IMR-90 (cell line): ENCODE results near the gene SEMA4A. TPM values are rescaled to one million over a fixed set of nuclear protein-coding genes. Genes with fewer than 3 reads are reported as not detected.

Experiments used
- ATAC-seq: fragments of 200-7000 bp; cut with Tn5 transposase; 2 replicates; pipeline ENCODE4 v1.9.1; 2020; ENCODE audit warnings: low read depth, mild to moderate bottlenecking, moderate library complexity
- BruUV-seq: library from RNA; stranded (reverse); fragments of 400-500 nt; replicated peaks from 2 replicates; lab custom pipeline; 2021; lab: Mats Ljungman, UMichigan
- CTCF ChIA-PET: fragments of 300-600 bp; formaldehyde crosslinking; extraction: SDS; loops from one replicate; lab custom pipeline; 2021; ENCODE audit warnings: antibody characterized with exemption; lab: Yijun Ruan, JAX
- POLR2A ChIA-PET: fragments of 300-600 bp; sonication (Branson Sonifier 250); formaldehyde crosslinking; loops from one replicate; lab custom pipeline; 2022; ENCODE audit warnings: antibody characterized with exemption; ENCODE audit not compliant: unreplicated experiment; lab: Charles Lee
- DNase-seq: peaks from one replicate; pipeline ENCODE4 v3.0.0; 2013
- H2AFZ ChIP-seq: replicated peaks from 2 replicates; pipeline ENCODE3; 2013; ENCODE audit warnings: low read length, mild to moderate bottlenecking; ENCODE audit not compliant: poor library complexity
- H2AK5ac ChIP-seq: 2 replicates; pipeline ENCODE4 v1.6.1; 2013; ENCODE audit warnings: low read depth, low read length, inconsistent platforms
- H2AK9ac ChIP-seq: replicated peaks from 2 replicates; pipeline ENCODE3; 2013; ENCODE audit warnings: mild to moderate bottlenecking, low read depth, low read length, moderate library complexity; ENCODE audit not compliant: poor library complexity
- H2BK120ac ChIP-seq: 2 replicates; pipeline ENCODE4 v1.6.1; 2013; ENCODE audit warnings: low read depth, low read length, inconsistent platforms
- H2BK15ac ChIP-seq: 3 replicates; pipeline ENCODE4 v1.6.1; 2013; ENCODE audit warnings: low read depth, low read length, inconsistent platforms
- H2BK20ac ChIP-seq: 2 replicates; pipeline ENCODE4 v1.6.1; 2013; ENCODE audit warnings: low read depth, mild to moderate bottlenecking, inconsistent platforms, low read length, moderate library complexity
- H2BK5ac ChIP-seq: 2 replicates; pipeline ENCODE4 v1.6.1; 2013; ENCODE audit warnings: mild to moderate bottlenecking, low read depth, low read length, inconsistent platforms; ENCODE audit not compliant: poor library complexity, severe bottlenecking
- H3K14ac ChIP-seq: replicated peaks from 2 replicates; pipeline ENCODE4 v1.6.1; 2013; ENCODE audit warnings: low read depth, low read length, inconsistent platforms
- H3K18ac ChIP-seq: 2 replicates; pipeline ENCODE4 v1.6.1; 2013; ENCODE audit warnings: low read depth, low read length, control low read depth
- H3K23ac ChIP-seq: 2 replicates; pipeline ENCODE4 v1.6.1; 2013; ENCODE audit warnings: low read depth, low read length, inconsistent platforms
- H3K27ac ChIP-seq: 2 replicates; pipeline ENCODE4 v1.5.1; 2013; ENCODE audit warnings: mild to moderate bottlenecking, control low read depth, low read length; ENCODE audit not compliant: insufficient read depth
- H3K27me3 ChIP-seq: 2 replicates; pipeline ENCODE4 v1.6.1; 2013; ENCODE audit warnings: low read length; ENCODE audit not compliant: control insufficient read depth, insufficient read depth
- H3K36me3 ChIP-seq: 2 replicates; pipeline ENCODE4 v1.6.1; 2013; ENCODE audit warnings: low read length, mixed read lengths; ENCODE audit not compliant: control insufficient read depth, insufficient read depth
- H3K4ac ChIP-seq: 2 replicates; pipeline ENCODE4 v1.6.1; 2013; ENCODE audit warnings: low read depth, low read length, inconsistent platforms
- H3K4me1 ChIP-seq: 2 replicates; pipeline ENCODE4 v1.6.1; 2013; ENCODE audit warnings: low read length, mixed read lengths; ENCODE audit not compliant: control insufficient read depth, insufficient read depth
- H3K4me2 ChIP-seq: 2 replicates; pipeline ENCODE4 v1.6.1; 2013; ENCODE audit warnings: low read depth, mild to moderate bottlenecking, control low read depth, low read length, moderate library complexity
- H3K4me3 ChIP-seq: 2 replicates; pipeline ENCODE4 v1.5.1; 2013; ENCODE audit warnings: low read depth, mild to moderate bottlenecking, control low read depth, low read length, moderate library complexity; ENCODE audit not compliant: insufficient read depth
- H3K56ac ChIP-seq: 2 replicates; pipeline ENCODE4 v1.6.1; 2013; ENCODE audit warnings: low read length, inconsistent platforms; ENCODE audit not compliant: insufficient read depth; ENCODE audit errors: extremely low read depth
- H3K79me1 ChIP-seq, 2 experiments: 2 replicates each; pipeline ENCODE4 v1.6.1; 2013; ENCODE audit warnings: low read length in 2 of 2, inconsistent platforms in 1 of 2, low read depth in 1 of 2
- H3K9ac ChIP-seq: 2 replicates; pipeline ENCODE4 v1.6.1; 2013; ENCODE audit warnings: low read depth, low read length, control low read depth
- H3K9me1 ChIP-seq: 2 replicates; pipeline ENCODE4 v1.6.1; 2013; ENCODE audit warnings: low read length, inconsistent platforms; ENCODE audit not compliant: insufficient read depth
- H3K9me3 ChIP-seq: 2 replicates; pipeline ENCODE4 v1.6.1; 2013; ENCODE audit warnings: low read length; ENCODE audit not compliant: control insufficient read depth, insufficient read depth
- H4K20me1 ChIP-seq: 2 replicates; pipeline ENCODE4 v1.6.1; 2013; ENCODE audit warnings: low read length, inconsistent platforms; ENCODE audit not compliant: insufficient read depth
- H4K5ac ChIP-seq: 2 replicates; pipeline ENCODE4 v1.6.1; 2013; ENCODE audit warnings: mild to moderate bottlenecking, low read depth, low read length, control low read depth
- H4K8ac ChIP-seq, 2 experiments: 2 replicates each; pipeline ENCODE4 v1.6.1; 2013; ENCODE audit warnings: low read depth in 2 of 2, low read length in 2 of 2, control low read depth in 1 of 2, inconsistent platforms in 1 of 2
- H4K91ac ChIP-seq: 2 replicates; pipeline ENCODE4 v1.6.1; 2013; ENCODE audit warnings: low read depth, low read length, inconsistent platforms; ENCODE audit not compliant: insufficient read depth
- BHLHE40 ChIP-seq: fragments of 150-350 bp; IDR thresholded peaks from 2 replicates; pipeline ENCODE4 v1.6.1; 2016; ENCODE audit warnings: mild to moderate bottlenecking, low read depth, low read length
- CEBPB ChIP-seq: IDR thresholded peaks from 2 replicates; pipeline ENCODE4 v1.6.1; 2012; ENCODE audit warnings: low read depth, low read length, improper control_type of control experiment
- CHD1 ChIP-seq: IDR thresholded peaks from 2 replicates; pipeline ENCODE4 v1.6.1; 2012; ENCODE audit warnings: low read depth, low read length, improper control_type of control experiment
- CTCF ChIP-seq: conservative IDR thresholded peaks from 2 replicates; pipeline ENCODE4 v1.5.1; 2012; ENCODE audit warnings: mild to moderate bottlenecking, low read depth, low read length, improper control_type of control experiment
- FOS ChIP-seq: fragments of 150-350 bp; IDR thresholded peaks from 2 replicates; pipeline ENCODE4 v1.6.1; 2016; ENCODE audit warnings: low read depth, low read length
- MAFK ChIP-seq: IDR thresholded peaks from 2 replicates; pipeline ENCODE4 v1.6.1; 2012; ENCODE audit warnings: low read depth, low read length, improper control_type of control experiment
- MAZ ChIP-seq: IDR thresholded peaks from 2 replicates; pipeline ENCODE4 v1.6.1; 2012; ENCODE audit warnings: low read depth, mild to moderate bottlenecking, low read length, improper control_type of control experiment, moderate library complexity, borderline replicate concordance
- MXI1 ChIP-seq: IDR thresholded peaks from 2 replicates; pipeline ENCODE4 v1.6.1; 2012; ENCODE audit warnings: low read depth, mild to moderate bottlenecking, low read length, moderate library complexity, borderline replicate concordance
- NFE2L2 ChIP-seq: fragments of 150-350 bp; IDR thresholded peaks from 2 replicates; pipeline ENCODE4 v1.6.1; 2016; ENCODE audit warnings: low read depth, mild to moderate bottlenecking, low read length
- POLR2A ChIP-seq: IDR thresholded peaks from 2 replicates; pipeline ENCODE4 v1.6.1; 2012; ENCODE audit warnings: mild to moderate bottlenecking, low read depth, low read length
- RAD21 ChIP-seq: IDR thresholded peaks from 2 replicates; pipeline ENCODE4 v1.6.1; 2012; ENCODE audit warnings: low read length, improper control_type of control experiment
- RCOR1 ChIP-seq: IDR thresholded peaks from 2 replicates; pipeline ENCODE4 v1.6.1; 2012; ENCODE audit warnings: mild to moderate bottlenecking, low read length, improper control_type of control experiment; ENCODE audit not compliant: insufficient replicate concordance
- RFX5 ChIP-seq: IDR thresholded peaks from 2 replicates; pipeline ENCODE4 v1.8.0; 2012; ENCODE audit warnings: low read depth, mild to moderate bottlenecking, low read length, moderate library complexity
- SMC3 ChIP-seq: fragments of 150-350 bp; IDR thresholded peaks from 2 replicates; pipeline ENCODE4 v1.6.1; 2016; ENCODE audit warnings: low read depth, mild to moderate bottlenecking, antibody characterized with exemption, low read length, moderate library complexity
- USF2 ChIP-seq: fragments of 150-350 bp; IDR thresholded peaks from 2 replicates; pipeline ENCODE4 v1.6.1; 2017; ENCODE audit warnings: mild to moderate bottlenecking, antibody characterized with exemption, low read length, low read depth
- WGBS, 2 experiments: methylation state at CpG; one replicate each; pipeline versions ENCODE4 v1.1.5 to v1.1.7; 2013; ENCODE audit warnings: missing lambda C conversion rate in 2 of 2; ENCODE audit not compliant: insufficient read length in 1 of 2; ENCODE audit errors: extremely low coverage in 2 of 2; 5-methylcytosine and 5-hydroxymethylcytosine counted together
- dilution Hi-C: fragments of 300-500 bp; cut with HindIII; formaldehyde crosslinking; loops from one replicate; pipeline ENCODE4 v1.14.3; 2018; ENCODE audit warnings: low sequenced_read_pairs; ENCODE audit not compliant: unreplicated experiment
- in situ Hi-C: fragments of 300-500 bp; cut with MboI; formaldehyde crosslinking; loops from 3 replicates; pipeline ENCODE4 v1.14.3; 2019; ENCODE audit warnings: low sequenced_read_pairs, inconsistent platforms, mixed read lengths
- intact Hi-C: fragments of 100-400 bp; cut with micrococcal nuclease; formaldehyde crosslinking; loops from 2 replicates; pipeline ENCODE4 v1.10.0; 2022
- polyA plus RNA-seq, 3 experiments: library from polyadenylated mRNA; depleted of rRNA; stranded (reverse); fragments of >200 nt; gene quantifications; 2 replicates each; pipeline ENCODE4 v1.2.3, GENCODE V29; 2012; ENCODE audit warnings: low replicate concordance in 1 of 3
- total RNA-seq: library from RNA; depleted of rRNA; stranded (reverse); fragments of >200 nt; gene quantifications from 2 replicates; pipeline ENCODE4 v1.2.3, GENCODE V29; 2012
- TF ChIP-seq, protein P1 (sequence below): fragments of 150-350 bp; IDR thresholded peaks from 2 replicates; pipeline ENCODE4 v1.6.1; 2016; ENCODE audit warnings: low read depth, mild to moderate bottlenecking, low read length, moderate library complexity, borderline replicate concordance

Gene SEMA4A
- total and polyA plus RNA-seq, 2 of the 4 experiments (the other 2 are of a cell fraction) = 0.18 to 0.86 TPM

DNA sequence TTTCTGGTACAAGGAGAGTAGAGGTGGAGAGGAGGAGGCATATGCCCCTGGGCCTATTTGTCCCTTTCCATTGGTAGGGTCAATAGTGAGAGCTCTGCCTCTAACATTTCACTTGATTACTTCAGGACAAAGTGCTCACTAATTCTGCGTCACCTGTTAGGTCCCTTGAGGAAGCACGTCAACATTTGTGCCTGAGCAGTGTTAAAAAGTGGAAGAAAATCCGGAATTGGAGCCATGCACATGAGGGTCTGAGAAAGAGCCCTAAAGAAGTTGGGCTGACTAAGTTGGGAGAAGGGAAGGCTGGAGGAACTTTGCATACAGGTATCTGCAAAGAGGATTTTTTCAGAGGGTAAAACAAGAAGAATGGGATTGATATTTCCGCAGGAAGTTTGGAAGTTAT, 42.5 kb downstream of the SEMA4A start:
- no peak overlapping the region for H2AFZ ChIP-seq
- ATAC-seq = no peak
- no peak overlapping the region for H3K56ac ChIP-seq
- no peak overlapping the region for H4K5ac ChIP-seq
- H3K4me2 ChIP-seq = no peak overlapping the region
- no TSS peak for BruUV-seq
- no peaks in the 10 kb centered on the region for H3K9me3 ChIP-seq
- in situ Hi-C loops = no loop called here
- ChIA-PET CTCF (interaction anchor here (1.1 kb wide), 1 partner anchor 17 kb away, joined by 3 read pairs; the partner anchor contains the start of gene PMF1), POLR2A (interaction anchor here (0.9 kb wide), 1 partner anchor 18 kb away, joined by 3 read pairs; no protein-coding TSS in a partner anchor)
- H3K27ac ChIP-seq = no peak overlapping the region
- H3K27me3 ChIP-seq = no peaks in the 10 kb centered on the region
- no peak overlapping the region for H4K8ac ChIP-seq
- no peak overlapping the region for H2BK20ac ChIP-seq
- peaks cover 24 to 65% of the 10 kb centered on the region in 2 experiments for H3K79me1 ChIP-seq
- H3K9me1 ChIP-seq = peaks cover 15% of the 10 kb centered on the region
- no peak overlapping the region for H3K14ac ChIP-seq
- no peak overlapping the region for H4K91ac ChIP-seq
- H3K4me3 ChIP-seq = no peak overlapping the region
- no peak overlapping the region for H3K4ac ChIP-seq
- no peak overlapping the region for H3K9ac ChIP-seq
- H3K23ac ChIP-seq = no peak overlapping the region
- H2BK15ac ChIP-seq = no peak overlapping the region
- H2AK9ac ChIP-seq = no peak overlapping the region
- TF ChIP-seq CTCF (no peak), POLR2A (no peak), BHLHE40 (no peak), MXI1 (no peak), CHD1 (no peak), RFX5 (no peak), NFE2L2 (no peak), RCOR1 (no peak), FOS (no peak), MAFK (no peak), CEBPB (no peak), SMC3 (no peak), RAD21 (no peak), MAZ (no peak), USF2 (no peak)
- TF ChIP-seq, protein P1, sequence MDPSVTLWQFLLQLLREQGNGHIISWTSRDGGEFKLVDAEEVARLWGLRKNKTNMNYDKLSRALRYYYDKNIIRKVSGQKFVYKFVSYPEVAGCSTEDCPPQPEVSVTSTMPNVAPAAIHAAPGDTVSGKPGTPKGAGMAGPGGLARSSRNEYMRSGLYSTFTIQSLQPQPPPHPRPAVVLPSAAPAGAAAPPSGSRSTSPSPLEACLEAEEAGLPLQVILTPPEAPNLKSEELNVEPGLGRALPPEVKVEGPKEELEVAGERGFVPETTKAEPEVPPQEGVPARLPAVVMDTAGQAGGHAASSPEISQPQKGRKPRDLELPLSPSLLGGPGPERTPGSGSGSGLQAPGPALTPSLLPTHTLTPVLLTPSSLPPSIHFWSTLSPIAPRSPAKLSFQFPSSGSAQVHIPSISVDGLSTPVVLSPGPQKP = no peak
- no peak for DNase-seq
- H2AK5ac ChIP-seq = no peak overlapping the region
- H2BK120ac ChIP-seq = no peak overlapping the region
- peaks cover 21% of the 10 kb centered on the region for H4K20me1 ChIP-seq
- peaks cover 16% of the 10 kb centered on the region for H3K36me3 ChIP-seq
- intact Hi-C loops = no loop called here
- no peak overlapping the region for H2BK5ac ChIP-seq
- no peak overlapping the region for H3K18ac ChIP-seq
- H3K4me1 ChIP-seq = no peaks in the 10 kb centered on the region
- dilution Hi-C loops = no loop called here
- 69% methylated on average over 2 of the region's 4 CpGs; no CpG with 5 or more reads in 1 of the 2 experiments for whole genome bisulfite sequencing, 2 experiments
